Motor neuron (in vitro differentiated cells): ENCODE data around the gene NAGS. TPM values are rescaled to one million over a fixed set of nuclear protein-coding genes. Genes with fewer than 3 reads are reported as not detected.
"Not testable (repeated sequence)": the region's sequence is repeated elsewhere in the genome, so short reads cannot be mapped to it uniquely, and the experiment has no call there.

Experiments
- ATAC-seq, 8 experiments: fragments of 200-7000 bp; cut with Tn5 transposase; replicated peaks in 6 of 8; 2 replicates each; pipeline ENCODE4 v1.8.0; 2021; ENCODE audit warnings: mild to moderate bottlenecking in 8 of 8, moderate library complexity in 8 of 8
- H3K27ac ChIP-seq, 2 donors: fragments of 250-450 bp; sonication (Bioruptor Pico); 2 replicates each; pipeline ENCODE4 v1.9.0; 2021; ENCODE audit warnings: antibody characterized with exemption in 2 of 2, mild to moderate bottlenecking in 2 of 2, moderate library complexity in 1 of 2
- H3K4me1 ChIP-seq, 2 donors: fragments of 250-450 bp; sonication (Bioruptor Pico); replicated peaks in 1 of 2; 2 replicates each; pipeline ENCODE4 v1.6.1; 2021; ENCODE audit warnings: antibody characterized with exemption in 2 of 2, mild to moderate bottlenecking in 2 of 2, moderate library complexity in 1 of 2
- H3K4me3 ChIP-seq, 5 donors: fragments of 250-450 bp; sonication (Bioruptor Pico); 2 replicates each; pipeline ENCODE4 v1.9.0; 2021; ENCODE audit warnings: antibody characterized with exemption in 5 of 5, mild to moderate bottlenecking in 5 of 5, moderate library complexity in 4 of 5
- WGBS, 10 experiments: fragments of 450-650 bp; shearing (Covaris generic); methylation state at CpG; one replicate each; pipeline ENCODE4 v1.0.0; 2022; 5-methylcytosine and 5-hydroxymethylcytosine counted together
- in situ Hi-C, 9 experiments: fragments of 400-800 bp; cut with MboI; loops; one replicate each; pipeline ENCODE4 v1.15.0; 2021; ENCODE audit warnings: low sequenced_read_pairs in 9 of 9, low pct_unique_long_range_greater_than_20kb in 2 of 9; ENCODE audit not compliant: unreplicated experiment in 9 of 9
- total RNA-seq, 8 experiments: library from RNA; unstranded; fragments of 300-600 nt; gene quantifications; 2 replicates each; pipeline versions ENCODE4 v1.2.3 to v1.2.4, GENCODE V29; 2022

Gene NAGS
- total RNA-seq, 8 experiments from 2014 or later: 0.31 to 3.4 (median 1.4) TPM

DNA sequence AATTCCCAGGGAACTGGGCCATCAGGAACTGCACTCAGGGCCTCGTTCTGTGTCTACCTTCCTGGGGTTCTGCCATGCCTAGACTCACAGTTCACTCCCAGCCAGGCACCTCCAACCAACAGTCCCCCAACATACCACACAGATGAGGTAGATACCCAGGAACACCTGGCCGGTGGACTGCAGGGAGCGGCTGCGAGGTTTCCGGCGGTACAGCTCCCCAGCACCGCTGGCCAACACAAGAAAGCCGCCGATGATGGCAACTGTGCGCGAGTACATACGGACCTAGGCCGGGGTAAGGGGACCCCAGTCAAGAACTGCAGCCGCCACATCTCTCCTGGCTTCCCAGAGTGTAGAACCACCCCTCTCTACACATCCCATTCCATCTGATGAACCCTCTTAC lies 8.5 kb downstream of the NAGS start:
- H3K4me3 ChIP-seq: no peak overlapping the region
- H3K4me1 ChIP-seq: peaks cover 13 to 16% of the 10 kb centered on the region in 2 donors
- WGBS, 10 experiments: 86 to 100% (median 90%) methylated on average over 1 to 3 of the region's 14 CpGs; no CpG with 5 or more reads in 6 of the 10 experiments
- H3K27ac ChIP-seq: no peak overlapping the region
- ATAC-seq: no peak
- in situ Hi-C loops: no loop called here

DNA sequence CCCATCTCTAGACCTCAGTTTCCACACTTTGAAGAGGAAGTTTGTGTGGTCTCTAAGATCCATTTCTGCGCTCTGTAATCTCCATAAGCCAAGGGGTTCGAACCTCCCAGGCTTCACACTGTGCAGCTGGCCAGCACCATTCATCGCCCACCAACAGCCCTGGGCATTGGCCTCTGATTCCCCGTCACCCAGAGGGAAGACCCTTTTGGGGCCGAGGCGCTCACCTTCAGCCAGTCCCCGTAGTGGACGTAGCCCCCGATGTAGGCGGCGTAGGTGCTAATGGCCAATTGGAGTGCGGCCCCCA lies 9.7 kb downstream of the NAGS start:
- peak overlapping the region; percentile 86 to 94 for H3K27ac ChIP-seq
- ATAC-seq: peak in 1 of 8 experiments; percentile 3
- H3K4me1 ChIP-seq: peaks cover 9% of the 10 kb centered on the region in 2 donors
- in situ Hi-C loops: no loop called here
- 0 to 67% (median 10%) methylated on average over 1 to 8 of the region's 12 CpGs; no CpG with 5 or more reads in 3 of the 10 experiments for WGBS, 10 experiments
- H3K4me3 ChIP-seq: peak overlapping the region; percentile 54 to 94 (median 70)

- Histone ChIP-seq H3K4me1 (peaks cover 9% of the 10 kb centered on the region in 2 donors), H3K4me3 (peak within 1 kb of the TSS; percentile 54 to 94 (median 70)), H3K27ac (peak within 1 kb of the TSS; percentile 86 to 94)
- 0 to 17% (median 2%) methylated on average over 3 to 19 of the region's 43 CpGs; no CpG with 5 or more reads in 2 of the 10 experiments for WGBS, 10 experiments
- peak; percentile 91 to 95 (median 94) for ATAC-seq
- in situ Hi-C loops: no loop called here
Measured at GRCh38 chr17:44014437-44015172, 10.2 kb downstream of the NAGS start, which contains the start of gene TMEM101. Gene TMEM101, minus strand, starts transcription at chr17:44014963. Its CDS starts 11 bp downstream, at chr17:44014952.

- 92 to 100% (median 100%) methylated on average over 1 to 7 of the region's 7 CpGs for WGBS, 10 experiments
- ATAC-seq, H3K27ac ChIP-seq, H3K4me3 ChIP-seq, H3K4me1 ChIP-seq, in situ Hi-C loops: not testable (repeated sequence)
Measured at GRCh38 chr17:44021227-44021626, 16.8 kb downstream of the NAGS start.

GRCh38 chr17:44022246-44022645 lies 17.8 kb downstream of the NAGS start:
- in situ Hi-C loops: no loop called here
- H3K4me1 ChIP-seq: no peaks in the 10 kb centered on the region
- WGBS, 10 experiments: 81 to 100% (median 100%) methylated on average over 1 to 2 of the region's 2 CpGs; no CpG with 5 or more reads in 3 of the 10 experiments

GRCh38 chr17:44023545-44024270 lies 19.3 kb downstream of the NAGS start:
- Histone ChIP-seq H3K27ac (no peak overlapping the region), H3K4me3 (no peak overlapping the region), H3K4me1 (no peaks in the 10 kb centered on the region)
- in situ Hi-C loops: no loop called here
- WGBS, 10 experiments: 75 to 100% (median 93%) methylated on average over 1 to 8 of the region's 22 CpGs; no CpG with 5 or more reads in 3 of the 10 experiments
- peak in 5 of 8 experiments; percentile 7 to 21 (median 19) for ATAC-seq

More at GRCh38 chr17:44022246-44022645, 17.8 kb downstream of the NAGS start:
- Histone ChIP-seq H3K27ac (no peak overlapping the region), H3K4me3 (no peak overlapping the region)
- no peak for ATAC-seq

DNA sequence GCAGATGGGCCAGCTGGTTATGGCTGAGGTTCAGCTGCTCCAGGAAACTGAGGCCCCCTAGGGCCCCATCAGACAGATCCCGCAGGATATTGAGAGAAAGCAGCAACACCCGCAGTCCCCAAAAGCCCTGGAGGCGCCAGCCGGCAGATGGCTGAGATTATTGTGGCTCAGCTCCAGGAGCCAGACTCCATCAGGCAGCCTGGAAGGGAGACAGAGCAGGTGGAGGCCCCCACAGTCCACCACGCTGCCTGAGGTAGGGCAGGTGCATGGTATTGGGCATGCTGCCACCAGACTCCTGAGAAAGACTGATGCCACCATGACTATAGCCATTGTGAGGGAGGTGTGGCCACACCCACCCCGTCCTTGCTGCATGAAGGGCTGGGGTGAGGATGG lies 19.8 kb downstream of the NAGS start:
- no peak overlapping the region for H3K27ac ChIP-seq
- 40 to 100% (median 90%) methylated on average over 2 to 4 of the region's 6 CpGs; no CpG with 5 or more reads in 7 of the 10 experiments for WGBS, 10 experiments
- peak in 4 of 8 experiments; percentile 13 to 29 (median 20) for ATAC-seq
- H3K4me1 ChIP-seq: no peaks in the 10 kb centered on the region
- H3K4me3 ChIP-seq: no peak overlapping the region
- in situ Hi-C loops: no loop called here

DNA sequence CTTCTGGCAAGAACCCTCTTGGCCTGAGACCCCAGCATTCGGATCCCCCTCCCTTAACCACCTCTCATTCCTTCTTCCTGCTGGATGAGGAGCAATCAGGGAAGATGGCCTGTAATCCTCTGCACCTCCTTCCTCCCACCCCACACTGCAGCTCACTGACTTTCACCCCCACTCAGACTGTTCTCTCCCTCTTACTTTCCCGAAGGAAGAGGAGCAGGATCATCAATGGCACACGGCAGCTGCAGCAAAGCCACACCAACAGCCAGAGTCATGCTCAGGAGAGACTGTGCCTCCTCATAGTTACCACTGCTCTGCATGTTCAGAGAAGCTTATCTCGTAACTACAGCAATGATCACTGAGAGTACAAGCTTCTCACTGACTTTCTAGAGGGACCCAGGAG lies 20.4 kb downstream of the NAGS start:
- H3K27ac ChIP-seq: no peak overlapping the region
- in situ Hi-C loops: no loop called here
- WGBS, 10 experiments: 80 to 100% (median 94%) methylated on average over 1 to 2 of the region's 4 CpGs; no CpG with 5 or more reads in 6 of the 10 experiments
- H3K4me3 ChIP-seq: no peak overlapping the region
- H3K4me1 ChIP-seq: no peaks in the 10 kb centered on the region
- ATAC-seq: no peak

GRCh38 chr17:44029736-44030135 lies 25.3 kb downstream of the NAGS start:
- H3K27ac ChIP-seq: no peak overlapping the region
- in situ Hi-C loops: no loop called here
- no peak overlapping the region for H3K4me3 ChIP-seq
- 69 to 100% (median 83%) methylated on average over 1 to 3 of the region's 5 CpGs; no CpG with 5 or more reads in 1 of the 10 experiments for WGBS, 10 experiments
- no peaks in the 10 kb centered on the region for H3K4me1 ChIP-seq
- ATAC-seq: no peak

DNA sequence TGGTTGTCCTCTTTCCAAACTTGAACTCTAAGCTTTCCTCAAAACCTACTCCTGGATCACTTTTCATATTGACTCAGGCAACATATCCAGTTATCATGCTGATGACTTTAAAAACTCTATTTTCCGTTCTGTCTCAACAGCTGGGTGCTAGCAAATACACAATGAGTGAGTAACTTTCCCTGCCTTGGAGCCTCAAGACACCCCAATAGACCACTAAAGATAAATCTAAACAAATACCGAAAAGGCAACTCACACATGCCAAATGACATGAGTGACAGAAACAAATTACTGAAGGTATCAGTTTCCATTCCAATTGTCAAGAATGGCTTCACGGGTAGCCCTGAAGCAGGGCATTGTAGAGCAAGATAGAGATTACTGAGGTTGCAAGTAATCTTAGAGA lies 26.1 kb downstream of the NAGS start:
- 75 to 100% (median 98%) methylated on average over 1 to 3 of the region's 3 CpGs for WGBS, 10 experiments

GRCh38 chr17:44033861-44034408 lies 29.5 kb downstream of the NAGS start:
- Histone ChIP-seq H3K4me3 (no peak overlapping the region), H3K27ac (no peak overlapping the region), H3K4me1 (no peaks in the 10 kb centered on the region)
- WGBS, 10 experiments: 83 to 100% (median 97%) methylated on average over 1 to 3 of the region's 3 CpGs; no CpG with 5 or more reads in 2 of the 10 experiments
- no peak for ATAC-seq
- in situ Hi-C loops: no loop called here

More for the DNA sequence above, 26.1 kb downstream of the NAGS start:
- Histone ChIP-seq H3K27ac (no peak overlapping the region), H3K4me1 (no peaks in the 10 kb centered on the region), H3K4me3 (no peak overlapping the region)
- in situ Hi-C loops: no loop called here
- no peak for ATAC-seq

GRCh38 chr17:44034688-44035087 lies 30.3 kb downstream of the NAGS start:
- no CpG with 5 or more reads among the region's 3 CpGs for WGBS, 10 experiments
- in situ Hi-C loops, H3K4me3 ChIP-seq, H3K4me1 ChIP-seq, ATAC-seq, H3K27ac ChIP-seq: not testable (repeated sequence)

DNA sequence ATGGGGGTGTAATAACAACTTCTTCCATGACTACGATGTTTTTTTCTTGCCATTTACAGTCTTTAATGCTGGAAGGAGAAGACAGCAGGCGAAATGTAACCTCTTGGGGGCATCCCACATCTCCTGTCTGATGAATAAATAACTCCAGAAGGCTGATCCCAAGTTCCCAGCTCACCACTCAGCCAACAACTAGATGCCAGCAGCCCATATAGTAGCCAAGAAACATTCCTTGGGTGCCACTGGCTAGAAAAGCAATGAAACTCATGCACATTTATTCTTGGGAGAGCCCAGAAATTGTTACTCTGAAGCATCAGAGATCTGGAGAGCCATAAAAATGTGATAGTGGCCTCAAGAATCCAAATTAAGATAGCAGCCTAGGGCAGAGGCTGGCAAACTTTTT lies 33.0 kb downstream of the NAGS start:
- no peak overlapping the region for H3K4me3 ChIP-seq
- in situ Hi-C loops: no loop called here
- 100% methylated on average over 1 to 2 of the region's 2 CpGs; no CpG with 5 or more reads in 8 of the 10 experiments for WGBS, 10 experiments
- ATAC-seq: no peak
- H3K4me1 ChIP-seq: peaks cover 0 to 9% of the 10 kb centered on the region in 2 donors
- H3K27ac ChIP-seq: no peak overlapping the region
